GM18861 (cell line): ENCODE results near the gene ADAMTS2.

Experiments
- ATAC-seq: cut with Tn5 transposase; IDR thresholded peaks from one replicate; pipeline ENCODE4 v1.9.1; 2021; ENCODE audit not compliant: unreplicated experiment

The ADAMTS2 gene

DNA sequence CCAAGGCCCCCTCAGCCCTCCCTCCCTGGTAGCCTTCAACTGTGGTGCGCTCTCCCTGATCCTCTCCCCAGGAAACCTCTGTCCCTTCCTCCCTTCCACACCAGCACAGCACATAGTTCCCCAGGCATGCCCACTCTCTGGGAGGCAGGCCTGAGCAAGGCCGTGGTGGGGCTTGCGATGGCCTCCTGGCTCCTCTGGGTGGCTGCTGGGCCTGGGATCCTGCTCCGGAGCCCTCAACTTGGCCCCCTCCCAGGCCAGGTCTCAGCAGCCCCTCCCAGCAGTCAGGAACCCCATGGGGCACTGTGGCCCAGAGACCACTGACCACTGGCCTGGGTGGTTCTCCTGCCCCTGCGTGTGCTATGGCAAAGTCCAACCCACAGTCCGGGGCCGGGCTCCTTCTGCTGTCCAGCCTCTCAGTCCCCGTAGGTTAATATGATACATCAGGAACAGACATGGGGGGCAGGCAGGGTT is 159.3 kb downstream of the ADAMTS2 start:
- no peak for ATAC-seq

DNA sequence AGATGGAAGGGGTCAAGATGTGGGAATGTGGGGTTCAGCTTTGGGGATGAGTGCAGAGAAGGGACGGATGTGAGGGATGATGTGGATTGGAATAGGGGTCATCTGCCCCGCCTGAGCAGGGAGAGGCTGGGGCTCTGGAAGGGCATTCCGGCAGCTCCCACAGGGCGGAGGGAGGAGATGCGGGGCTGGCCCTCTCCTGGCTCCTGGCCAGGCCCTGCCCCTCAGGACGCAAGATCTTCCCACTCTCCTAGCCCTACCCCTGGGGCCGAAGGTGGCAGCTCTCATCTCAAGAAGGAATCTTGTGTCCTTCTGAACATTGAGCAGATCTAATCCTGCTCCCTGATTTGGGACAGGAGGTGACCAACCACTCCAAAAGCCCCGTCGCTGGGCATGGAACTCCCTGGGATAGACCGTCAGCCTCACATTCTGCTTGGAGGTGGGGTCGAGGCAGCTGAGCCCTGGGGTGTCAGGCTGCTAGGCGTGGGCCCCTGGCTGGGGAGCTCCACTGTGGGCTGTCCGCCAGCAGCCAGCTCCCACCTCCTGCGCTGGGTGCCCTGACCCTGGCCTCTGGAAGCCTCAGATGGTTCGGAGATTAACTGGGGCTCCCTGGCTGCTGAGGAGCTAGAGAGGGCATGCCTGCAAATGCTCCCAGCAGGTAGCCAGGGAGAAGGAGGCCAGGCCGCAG is 159.9 kb downstream of the ADAMTS2 start:
- ATAC-seq = no peak

DNA sequence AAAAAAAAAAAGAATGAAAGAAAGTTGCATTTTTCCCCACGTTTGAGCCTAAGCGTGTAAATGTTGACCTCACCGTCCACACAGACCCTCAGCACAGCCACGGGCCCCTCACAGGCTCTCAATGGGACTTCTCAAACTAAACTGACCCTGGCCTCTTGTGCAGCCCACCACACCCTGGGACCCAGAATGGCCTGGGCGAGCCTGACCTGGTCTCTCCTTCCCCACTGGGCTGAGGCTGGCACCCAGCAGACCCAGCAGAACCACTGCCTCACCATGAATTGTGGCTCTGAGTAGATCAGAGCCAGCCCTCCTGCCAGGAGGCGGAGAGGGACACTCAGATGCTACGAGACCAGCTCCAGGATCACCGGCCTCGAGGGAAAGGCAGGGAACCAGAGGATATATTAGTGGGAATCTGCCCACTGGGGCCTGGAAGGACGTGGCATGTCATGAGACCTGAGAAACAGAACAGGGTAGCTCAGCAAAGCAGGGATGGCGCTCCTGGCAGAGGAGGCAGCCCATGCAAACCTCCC is 160.7 kb downstream of the ADAMTS2 start:
- ATAC-seq = no peak

DNA sequence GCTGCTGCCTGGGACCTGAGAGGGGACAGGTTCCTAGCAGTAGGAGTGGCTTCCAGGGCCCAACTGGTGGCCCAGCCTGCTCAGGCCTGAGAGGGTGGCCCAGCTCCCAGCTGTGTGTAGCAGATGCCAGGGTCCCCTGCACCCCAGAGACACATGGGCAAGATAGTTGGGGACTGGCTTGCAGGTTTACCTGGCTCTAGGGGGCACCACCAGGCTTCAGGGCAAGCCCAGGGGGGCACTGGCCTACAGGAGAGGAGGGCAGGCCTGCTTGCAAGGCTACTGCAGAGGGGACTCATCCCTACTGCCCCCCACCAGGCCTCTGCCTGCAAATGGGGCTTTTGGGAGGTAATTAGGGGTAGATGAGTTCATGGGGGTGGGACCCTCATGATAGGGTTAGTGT is 161.8 kb downstream of the ADAMTS2 start:
- no peak for ATAC-seq

DNA sequence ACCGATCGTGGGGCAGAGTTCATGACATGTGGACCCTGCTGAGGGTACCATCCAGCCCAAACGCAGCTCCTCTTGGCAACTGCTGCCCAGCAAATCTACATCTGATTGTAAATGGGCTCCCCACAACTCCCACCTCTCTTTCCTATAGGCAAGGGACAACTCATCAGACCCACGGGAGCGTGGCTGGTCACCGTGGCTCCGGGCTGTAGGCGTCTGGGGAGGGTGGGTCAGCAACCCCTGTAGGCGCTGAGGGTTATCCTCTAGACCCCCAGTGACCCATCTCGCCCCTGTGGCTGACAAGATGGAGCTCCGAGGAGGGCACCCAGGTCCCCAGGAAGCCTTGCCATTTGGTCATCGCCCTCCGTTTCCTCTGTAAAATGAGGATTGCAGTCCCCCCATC is 162.7 kb downstream of the ADAMTS2 start:
- no peak for ATAC-seq

DNA sequence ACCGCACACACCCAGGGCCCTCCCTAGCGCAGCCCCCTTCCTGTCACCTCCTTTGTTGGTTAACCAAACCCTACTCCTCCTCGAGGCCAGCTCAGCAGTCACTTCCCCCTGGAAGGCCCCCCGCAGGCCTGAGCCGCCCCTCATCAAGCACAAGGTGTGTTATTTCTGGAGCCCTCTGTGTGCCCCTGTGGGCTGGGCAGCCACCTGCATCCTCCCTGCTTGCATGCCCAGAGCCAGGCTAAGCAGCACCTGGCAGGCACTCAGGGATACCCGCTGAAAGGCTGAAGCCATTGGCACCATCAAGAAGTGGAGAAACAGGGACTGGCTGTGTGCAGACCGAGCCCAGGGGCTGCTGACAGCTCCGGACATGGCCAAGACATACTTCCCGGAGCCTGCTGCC is 163.3 kb downstream of the ADAMTS2 start:
- no peak for ATAC-seq

DNA sequence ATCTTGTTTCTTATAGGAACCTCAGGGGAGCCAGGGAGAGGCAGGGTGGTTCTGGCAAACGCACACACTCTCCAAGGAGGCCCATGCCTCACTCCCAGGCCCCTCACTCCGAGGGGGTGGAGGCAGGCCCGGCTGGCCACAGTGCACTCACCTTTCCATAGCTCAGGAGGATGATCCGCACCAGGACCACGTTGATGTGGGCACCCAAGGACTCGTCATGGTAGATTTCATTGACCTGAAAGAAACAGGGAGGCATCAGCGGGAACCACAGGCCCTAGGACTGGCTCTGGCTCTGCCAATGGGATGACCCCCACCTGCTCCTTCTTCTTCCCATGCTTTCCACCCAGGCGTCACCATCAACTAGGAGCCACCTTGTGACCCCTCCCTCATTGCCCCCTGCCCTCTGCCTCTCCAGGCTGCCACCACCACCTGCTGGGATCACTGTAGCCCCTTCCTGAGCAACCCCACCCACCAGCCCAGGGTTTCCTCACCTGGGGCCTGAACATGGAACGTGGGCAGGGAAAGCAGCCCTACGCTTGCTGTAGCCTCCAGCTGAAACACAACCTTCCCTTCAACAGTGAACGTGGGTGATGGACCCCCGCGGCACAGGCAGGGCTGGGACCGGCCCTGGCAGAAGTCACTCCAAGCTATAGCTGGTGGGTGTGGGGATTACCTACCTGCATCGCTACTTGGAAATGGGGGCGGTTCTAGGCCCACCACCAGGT is 164.2 kb downstream of the ADAMTS2 start:
- no peak for ATAC-seq

DNA sequence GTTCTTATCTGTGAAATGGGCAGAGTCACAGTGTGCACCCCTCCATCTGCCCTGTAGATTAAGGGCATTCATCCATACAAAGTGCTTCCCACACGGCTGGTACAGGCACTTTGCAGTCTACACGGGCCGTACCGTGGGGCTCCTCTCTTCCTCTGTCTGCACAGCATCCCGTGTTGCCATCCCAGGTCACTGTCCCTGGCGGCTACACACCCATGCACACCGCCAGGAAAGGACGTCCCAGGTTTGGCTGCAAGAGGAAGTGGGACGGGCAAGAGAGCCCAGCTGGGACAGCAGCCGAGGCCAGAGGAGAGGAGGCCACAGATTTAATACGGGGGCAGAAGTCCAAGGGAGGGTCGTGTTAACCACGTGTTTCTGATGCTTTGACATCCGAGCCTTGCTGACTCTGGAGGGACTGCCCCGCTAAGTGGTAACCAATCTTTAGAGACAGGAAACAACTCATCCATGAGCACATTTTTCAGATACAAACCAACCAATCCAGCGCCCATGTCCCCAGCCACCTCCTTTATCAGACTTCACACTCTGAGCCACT is 165.1 kb downstream of the ADAMTS2 start:
- ATAC-seq = no peak

DNA sequence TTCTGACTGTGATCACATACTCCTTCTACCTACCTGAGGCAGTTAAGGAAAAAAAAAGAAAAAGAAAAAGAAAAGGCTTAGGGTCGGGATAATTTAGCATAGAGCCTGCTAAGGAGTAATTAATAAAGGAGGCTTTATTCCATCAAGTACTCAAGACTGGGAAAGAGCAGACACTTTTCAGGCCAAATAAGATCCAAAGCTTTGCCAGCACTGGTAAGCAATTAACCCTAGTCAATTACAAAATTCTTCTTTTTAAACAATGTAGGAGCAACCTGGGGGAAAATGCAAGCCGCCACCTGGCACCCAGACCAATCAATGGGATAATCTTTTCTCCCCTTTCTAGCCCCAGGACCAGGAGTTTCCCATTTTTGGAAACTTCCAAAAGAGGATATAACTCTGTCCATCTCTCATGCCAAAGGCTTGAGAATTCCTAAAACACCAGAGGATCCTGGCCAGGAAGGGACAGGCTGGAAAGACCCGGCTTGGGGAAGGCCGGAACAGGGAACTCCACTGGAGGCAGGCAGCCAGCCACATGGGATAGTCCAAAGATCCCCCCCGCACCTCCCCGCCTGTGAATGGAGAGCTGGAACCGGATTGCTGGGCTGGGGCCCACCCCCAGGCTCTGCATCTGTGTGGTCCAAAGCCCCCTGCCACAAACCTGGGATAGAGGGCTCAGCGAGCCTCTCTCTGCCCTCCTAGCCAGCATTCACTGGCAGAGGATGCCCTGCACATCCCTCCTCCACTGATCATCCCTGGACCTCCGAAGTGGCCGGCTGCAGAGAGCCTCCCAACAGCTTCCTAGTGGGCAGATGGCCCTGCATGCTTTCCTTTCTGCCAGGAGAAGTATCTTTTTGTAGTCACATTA is 167.3 kb downstream of the ADAMTS2 start:
- ATAC-seq = no peak

DNA sequence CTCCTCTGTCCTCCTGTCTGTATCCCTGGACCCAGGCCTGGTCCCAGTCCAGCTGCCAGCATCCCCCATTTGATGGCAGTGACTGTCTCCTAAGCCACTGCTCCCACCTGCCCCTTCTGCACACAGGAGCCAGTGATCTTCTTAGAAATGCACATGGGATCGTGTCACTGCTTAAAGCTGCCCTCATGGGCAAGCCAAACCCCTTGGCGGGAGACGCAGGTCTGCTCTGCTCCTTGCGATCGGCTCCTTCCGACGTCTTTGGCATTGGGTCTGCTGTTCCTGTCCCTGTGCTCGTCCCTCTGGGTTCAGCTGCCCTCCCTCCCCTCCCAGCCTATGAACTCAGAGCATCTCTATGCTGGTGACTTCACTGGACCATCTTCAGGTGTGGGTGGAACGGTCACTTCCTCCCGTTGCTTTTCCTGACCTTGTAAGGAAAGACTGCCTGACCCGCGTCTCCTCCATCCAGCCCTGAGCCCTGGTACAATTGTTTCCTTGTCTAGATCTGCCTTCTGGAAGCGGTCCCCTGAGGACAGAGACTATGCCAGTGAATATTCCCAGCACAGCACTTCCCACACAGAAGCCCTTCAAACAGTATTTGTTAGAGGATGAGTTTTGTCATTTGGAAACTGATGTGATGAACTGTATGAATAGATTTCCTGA is 168.6 kb downstream of the ADAMTS2 start:
- ATAC-seq = no peak

DNA sequence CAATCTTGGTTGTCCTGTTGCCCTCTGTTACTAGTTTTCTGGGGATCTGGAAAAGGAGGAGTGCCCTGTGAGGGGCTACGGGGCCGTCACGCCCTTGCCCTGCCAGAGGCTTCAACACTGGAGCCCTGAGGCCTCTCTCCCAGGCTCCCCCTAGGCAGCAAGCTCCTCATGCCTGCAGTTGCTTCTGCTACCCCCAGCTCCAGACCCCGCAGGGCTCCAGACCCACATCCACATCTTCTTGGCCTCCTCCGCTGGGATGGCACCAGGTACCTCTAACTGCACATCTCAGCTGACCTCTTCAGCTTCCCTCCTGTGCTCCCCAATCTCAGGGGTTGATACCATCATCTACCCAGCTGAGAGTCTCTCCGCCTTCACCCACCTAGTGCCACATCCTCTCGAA is 169.1 kb downstream of the ADAMTS2 start:
- no peak for ATAC-seq

DNA sequence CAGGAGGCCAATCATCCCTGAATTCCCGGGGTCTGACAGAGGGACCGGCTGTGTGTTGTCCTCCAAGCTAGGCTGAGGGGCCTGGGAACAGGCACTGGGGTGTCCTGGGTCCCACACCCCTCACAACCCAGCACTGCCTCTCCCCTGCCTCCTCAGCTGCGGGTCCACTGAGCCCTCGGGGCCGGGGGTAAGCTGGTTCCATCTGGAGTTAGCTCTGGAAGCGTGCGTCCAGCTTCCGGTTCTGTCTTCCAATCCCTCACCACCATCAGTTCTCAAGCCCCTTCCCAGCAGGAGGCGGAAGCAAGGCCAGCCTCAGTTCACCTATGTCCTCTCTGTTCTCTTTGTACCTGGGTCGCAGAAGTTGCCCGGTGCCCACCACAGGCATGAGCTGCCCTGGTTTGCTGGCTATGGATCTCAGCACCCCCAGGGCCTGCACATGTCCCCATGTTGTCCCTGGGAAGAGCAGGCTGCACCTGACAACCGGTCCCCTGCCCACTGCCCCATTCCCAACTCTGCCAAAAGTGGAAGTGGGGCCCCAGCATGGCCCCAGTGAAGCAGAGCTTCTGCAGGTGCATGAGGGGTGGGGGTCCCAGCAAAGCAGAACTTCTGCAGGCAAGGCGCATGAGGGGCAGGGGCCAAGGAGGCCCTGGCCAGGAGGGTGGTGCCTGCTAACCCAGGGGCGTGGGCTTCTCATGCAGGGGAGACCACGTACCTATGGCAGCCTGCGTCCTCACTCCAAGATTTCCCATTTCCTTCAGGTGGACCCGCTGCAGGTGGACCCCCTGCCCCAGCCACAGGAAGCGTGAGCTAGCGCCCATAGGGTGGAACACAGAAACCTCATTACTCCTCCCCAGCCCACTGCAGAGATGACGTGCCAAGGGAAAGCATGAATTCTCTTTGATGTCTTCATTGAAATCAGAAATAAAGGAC is 173.2 kb downstream of the ADAMTS2 start:
- ATAC-seq = no peak

DNA sequence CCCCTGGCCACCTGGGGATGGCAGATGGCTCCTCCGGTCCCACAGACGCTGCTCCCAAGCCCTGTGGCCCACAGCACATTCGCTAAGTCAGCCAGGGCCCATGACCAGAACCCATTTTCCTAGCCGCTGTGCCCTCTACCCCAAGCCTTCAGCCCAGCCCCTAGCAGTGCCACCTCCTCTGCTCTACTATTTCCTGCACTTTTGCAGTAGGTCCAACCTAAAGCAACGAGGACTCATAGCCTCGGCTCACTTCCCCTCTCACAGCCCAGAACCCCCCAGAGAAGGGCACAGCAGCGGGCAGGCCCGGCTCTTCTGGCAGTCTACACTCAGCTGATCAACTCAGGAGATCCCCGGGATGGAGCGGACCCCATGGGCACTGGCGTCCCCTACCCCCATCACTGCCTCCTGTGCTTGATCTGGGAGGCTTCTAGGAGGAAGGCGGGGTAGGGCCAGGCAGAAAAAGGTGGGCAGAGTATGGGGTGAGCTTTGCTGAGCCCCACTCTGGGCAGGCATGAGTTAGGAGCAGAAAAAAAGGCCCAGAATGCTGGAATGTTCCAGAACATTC is 173.9 kb downstream of the ADAMTS2 start:
- no peak for ATAC-seq

DNA sequence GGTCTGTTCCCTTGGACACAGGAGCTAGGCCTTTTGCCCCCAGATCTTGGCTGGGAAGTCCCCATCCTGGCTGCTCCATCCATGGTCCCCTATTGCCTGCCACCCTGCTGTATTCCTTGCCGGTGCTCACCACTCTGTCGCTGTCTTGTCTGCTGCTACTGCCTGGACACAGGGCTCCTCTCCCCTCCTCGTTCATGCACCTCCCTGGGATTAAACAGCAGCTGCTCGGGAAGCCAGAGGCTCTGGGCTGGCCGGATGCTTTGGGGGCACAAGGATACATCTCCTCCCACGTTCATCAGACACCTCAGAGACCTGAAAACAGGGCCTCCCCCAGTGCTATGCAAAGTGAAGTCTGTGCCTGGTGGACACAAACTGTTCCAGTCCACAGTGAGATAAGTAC is 174.7 kb downstream of the ADAMTS2 start:
- no peak for ATAC-seq

DNA sequence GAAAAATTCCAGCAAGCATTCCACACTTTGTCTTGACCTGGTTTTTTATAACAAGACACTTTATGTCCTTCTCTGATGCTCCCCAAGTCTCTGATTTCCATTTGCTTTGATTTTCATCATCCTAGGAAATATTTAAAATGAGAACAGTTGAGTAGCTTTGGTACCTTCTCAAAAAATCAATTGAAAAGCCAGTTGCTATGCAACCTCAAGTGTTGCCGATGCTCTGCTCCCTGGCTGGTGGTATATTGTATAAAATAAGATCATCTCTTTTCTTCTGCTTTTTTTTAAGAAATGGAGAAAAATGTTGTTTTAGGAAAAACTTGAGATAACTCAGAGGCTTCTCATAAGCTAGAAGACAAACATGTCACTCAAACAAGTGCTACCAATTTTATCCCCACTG is 175.4 kb downstream of the ADAMTS2 start:
- no peak for ATAC-seq

DNA sequence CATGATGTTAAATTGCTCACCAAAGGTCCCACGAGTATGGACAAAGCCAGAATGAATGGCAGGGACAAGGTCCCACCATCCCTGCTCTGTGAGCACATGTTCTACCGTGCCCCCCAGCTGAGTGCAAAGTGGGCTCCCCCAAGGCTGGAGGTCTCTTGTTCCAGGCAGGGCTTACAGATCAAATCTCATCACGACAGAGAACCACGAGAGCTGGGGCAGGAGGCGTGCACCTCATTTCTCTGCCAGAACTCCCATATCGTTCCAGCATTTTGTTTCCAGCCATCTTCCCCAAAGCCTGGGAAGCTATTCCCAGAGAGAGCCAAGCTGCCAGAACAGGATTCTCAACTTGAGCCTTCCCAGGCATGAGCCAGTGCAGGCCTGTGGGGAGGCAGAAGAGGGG is 176.6 kb downstream of the ADAMTS2 start:
- ATAC-seq = no peak

DNA sequence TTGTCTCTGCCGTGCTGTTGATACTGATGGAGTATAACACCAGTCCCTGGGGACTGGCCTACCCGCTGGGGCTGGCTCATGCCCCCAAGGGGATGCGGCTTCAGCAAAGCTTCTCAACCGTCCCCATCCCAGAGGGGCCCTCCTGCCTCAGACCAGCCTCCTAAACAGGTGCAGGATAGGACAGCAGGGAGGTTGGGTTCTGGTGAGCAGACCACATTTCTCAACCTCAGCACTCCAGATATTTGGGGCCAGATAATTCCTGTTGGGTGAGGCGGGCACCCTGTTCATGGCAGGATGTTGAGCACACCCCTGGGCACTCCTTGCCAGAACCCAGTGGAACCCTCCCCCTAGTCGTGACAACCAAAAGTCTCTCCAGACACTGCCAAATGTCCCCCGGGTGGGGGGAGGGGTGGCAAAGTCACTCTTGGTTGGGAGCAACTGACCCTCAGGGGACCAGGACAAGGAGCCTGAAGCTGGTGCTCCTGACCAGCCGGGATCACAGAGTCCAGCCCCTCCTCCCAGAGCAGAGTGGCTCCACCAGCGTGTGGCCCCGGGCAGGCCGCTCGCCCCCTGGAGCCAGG is 177.3 kb downstream of the ADAMTS2 start:
- ATAC-seq = no peak

DNA sequence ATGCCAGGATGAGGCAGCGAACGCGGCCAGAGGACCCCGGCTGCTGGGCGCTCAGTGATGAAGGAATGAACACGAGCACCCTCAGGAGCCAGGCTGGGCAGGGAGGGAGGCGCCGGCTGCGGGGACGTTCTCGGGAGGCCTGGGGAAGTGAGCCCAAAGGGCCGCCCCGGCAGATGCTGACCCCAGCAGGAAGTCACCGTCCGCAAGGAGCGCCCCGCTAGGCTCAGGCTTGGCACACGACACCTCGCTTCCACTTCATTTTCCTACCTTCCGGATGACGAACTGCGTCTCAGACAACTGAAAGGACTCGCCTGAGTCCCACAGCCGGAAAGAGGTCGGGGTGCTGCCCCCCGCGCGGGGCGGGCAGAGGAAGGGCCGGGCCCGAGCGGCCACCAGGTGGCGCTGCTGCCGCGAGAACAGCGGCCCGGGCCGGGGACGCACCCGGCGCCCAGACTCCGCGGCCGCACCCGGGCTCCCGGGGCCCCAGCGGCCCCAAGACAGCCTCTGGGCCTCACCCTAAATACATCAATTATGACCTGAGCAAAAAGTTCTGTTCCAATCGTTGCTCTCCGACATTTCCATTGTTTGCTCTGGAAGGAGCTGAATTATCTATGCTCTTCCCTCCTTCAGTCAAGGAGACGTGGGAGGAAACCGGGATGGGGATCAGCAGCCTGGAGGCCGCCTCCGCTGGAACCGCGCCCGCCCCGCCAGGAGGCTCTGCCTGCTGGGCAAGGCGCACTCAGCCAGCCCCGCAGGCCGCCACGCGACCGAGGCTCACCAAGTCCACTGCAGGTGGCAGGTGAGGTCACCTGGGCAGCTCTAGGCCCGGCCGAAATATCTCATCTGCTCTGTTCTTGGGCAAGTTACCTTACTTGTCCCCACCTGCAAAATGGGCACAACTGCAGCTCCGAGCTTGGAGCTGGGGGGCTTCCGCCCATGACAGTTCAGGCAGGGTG is 178.1 kb downstream of the ADAMTS2 start:
- no peak for ATAC-seq
